Natural killer cell (primary cell): ENCODE data around the gene HOMER1. TPM values are rescaled to one million over a fixed set of nuclear protein-coding genes. Genes with fewer than 3 reads are reported as not detected.

ENCODE experiments used
- ATAC-seq, 3 donors: fragments of 150-1000 bp in 2 of 3; fragments of 200-7000 bp in 1 of 3; cut with Tn5 transposase; 1 replicate in 1 of 3; 2 replicates in 2 of 3; pipeline ENCODE4 v1.10.0; 2021; ENCODE audit warnings: mild to moderate bottlenecking in 2 of 3, moderate library complexity in 2 of 3
- DNase-seq, 2 donors: peaks; one replicate each; pipeline versions ENCODE4 v3.0.0 to v3.0.0-alpha.2; 2013 to 2021; ENCODE audit warnings: mixed read lengths in 1 of 2
- H3K27ac ChIP-seq: one replicate; pipeline ENCODE4 v1.5.1; 2013; ENCODE audit warnings: mild to moderate bottlenecking, low read length
- H3K27me3 ChIP-seq: one replicate; pipeline ENCODE4 v1.6.1; 2013; ENCODE audit warnings: low read length; ENCODE audit not compliant: control insufficient read depth, insufficient read depth
- H3K36me3 ChIP-seq: one replicate; pipeline ENCODE4 v1.6.1; 2013; ENCODE audit warnings: low read length; ENCODE audit not compliant: control insufficient read depth, insufficient read depth
- H3K4me1 ChIP-seq: one replicate; pipeline ENCODE4 v1.6.1; 2013; ENCODE audit warnings: low read length; ENCODE audit not compliant: control insufficient read depth, insufficient read depth
- H3K4me3 ChIP-seq: one replicate; pipeline ENCODE4 v1.5.1; 2013; ENCODE audit warnings: low read length
- H3K9me3 ChIP-seq: one replicate; pipeline ENCODE4 v1.6.1; 2013; ENCODE audit warnings: low read length; ENCODE audit not compliant: control insufficient read depth, insufficient read depth
- H3K27ac Mint-ChIP-seq, 2 donors: one replicate each; pipeline ENCODE4 v1.8.0; 2022; ENCODE audit warnings: mild to moderate bottlenecking in 2 of 2, mixed read lengths in 2 of 2, moderate library complexity in 1 of 2
- H3K27me3 Mint-ChIP-seq, 2 donors: one replicate each; pipeline ENCODE4 v1.8.0; 2022; ENCODE audit warnings: low read depth in 2 of 2, mixed read lengths in 2 of 2
- H3K36me3 Mint-ChIP-seq: one replicate; pipeline ENCODE4 v1.8.0; 2022; ENCODE audit warnings: mixed read lengths
- H3K4me1 Mint-ChIP-seq, 2 donors: one replicate each; pipeline ENCODE4 v1.8.0; 2022; ENCODE audit warnings: mixed read lengths in 2 of 2
- H3K4me3 Mint-ChIP-seq: one replicate; pipeline ENCODE4 v1.8.0; 2022; ENCODE audit warnings: mild to moderate bottlenecking, moderate library complexity, mixed read lengths
- H3K9me3 Mint-ChIP-seq, 2 donors: one replicate each; pipeline ENCODE4 v1.8.0; 2022; ENCODE audit warnings: mixed read lengths in 2 of 2
- CTCF ChIP-seq: fragments of 200-600 bp; IDR thresholded peaks from one replicate; pipeline ENCODE4 v1.8.0; 2022; ENCODE audit warnings: antibody characterized with exemption
- WGBS: methylation state at CpG from one replicate; pipeline ENCODE4 v1.1.7; 2013; ENCODE audit warnings: missing lambda C conversion rate; ENCODE audit not compliant: insufficient coverage; 5-methylcytosine and 5-hydroxymethylcytosine counted together
- intact Hi-C: fragments of 100-400 bp; cut with micrococcal nuclease; formaldehyde crosslinking; loops from one replicate; pipeline ENCODE4 v1.14.2; 2022
- total RNA-seq, 4 donors: library from RNA; stranded (reverse); fragments of 120-200 nt in 1 of 4; gene quantifications; one replicate each; pipeline versions ENCODE4 v1.2.3 to v1.2.4, GENCODE V29; 2013 to 2022

The HOMER1 gene
- total RNA-seq, 3 donors from 2014 or later (not counting 1 experiment from before 2014, with no cell fraction given) = 3.1 to 5.4 (median 4.3) TPM

GRCh38 chr5:79552984-79553383, 39.0 kb upstream of the HOMER1 start:
- H3K4me1 Mint-ChIP-seq = peaks cover 0 to 6% of the 10 kb centered on the region in 2 donors
- no peaks in the 10 kb centered on the region for H3K36me3 ChIP-seq
- H3K4me1 ChIP-seq = no peaks in the 10 kb centered on the region
- no peaks in the 10 kb centered on the region for H3K9me3 Mint-ChIP-seq
- no peak overlapping the region for H3K27ac ChIP-seq
- no peaks in the 10 kb centered on the region for H3K36me3 Mint-ChIP-seq
- ATAC-seq (no peak), DNase-seq (peak in 1 of 2 donors; percentile 37)
- H3K27ac Mint-ChIP-seq = no peak overlapping the region
- no peak overlapping the region for H3K4me3 ChIP-seq
- intact Hi-C loops = no loop called here
- no peak for TF ChIP-seq CTCF
- no peaks in the 10 kb centered on the region for H3K27me3 ChIP-seq
- no peak overlapping the region for H3K4me3 Mint-ChIP-seq
- H3K27me3 Mint-ChIP-seq = peaks cover 0 to 3% of the 10 kb centered on the region in 2 donors
- H3K9me3 ChIP-seq = no peaks in the 10 kb centered on the region
- 9% methylated on average over 4 of the region's 4 CpGs for WGBS

GRCh38 chr5:79547982-79548381, 34.0 kb upstream of the HOMER1 start:
- no peaks in the 10 kb centered on the region for H3K27me3 Mint-ChIP-seq
- H3K4me3 Mint-ChIP-seq = no peak overlapping the region
- WGBS = 100% methylated on average over 1 of the region's 1 CpG

DNA sequence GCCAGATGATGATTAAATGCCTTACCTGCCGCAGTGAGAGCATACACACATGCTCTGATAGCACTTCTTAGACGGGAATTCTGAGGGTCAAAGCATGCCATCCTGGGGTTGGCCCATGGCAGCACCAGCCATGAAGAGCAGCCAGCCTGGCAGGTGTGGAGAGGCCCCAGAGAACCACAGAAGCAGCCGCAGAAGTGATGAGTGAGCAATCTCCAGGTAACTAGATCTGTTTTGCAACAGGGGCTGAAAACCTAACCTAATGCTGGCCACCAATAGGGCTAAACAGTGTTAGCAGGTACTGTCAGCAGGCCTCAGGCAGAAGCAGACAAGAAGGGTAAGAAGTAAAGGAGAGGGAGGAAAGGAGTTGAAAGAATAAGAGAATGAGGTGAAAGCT, 33.5 kb upstream of the HOMER1 start:
- ATAC-seq (no peak), DNase-seq (no peak)
- Histone ChIP-seq H3K4me1 (no peaks in the 10 kb centered on the region), H3K9me3 (no peaks in the 10 kb centered on the region), H3K4me3 (no peak overlapping the region), H3K27me3 (no peaks in the 10 kb centered on the region), H3K36me3 (no peaks in the 10 kb centered on the region), H3K27ac (no peak overlapping the region)
- Mint-ChIP-seq H3K4me3 (no peak overlapping the region), H3K36me3 (no peaks in the 10 kb centered on the region), H3K4me1 (no peaks in the 10 kb centered on the region), H3K27me3 (no peaks in the 10 kb centered on the region), H3K27ac (no peak overlapping the region), H3K9me3 (no peaks in the 10 kb centered on the region)
- TF ChIP-seq CTCF = no peak
- WGBS = 85% methylated on average over 3 of the region's 3 CpGs
- intact Hi-C loops = no loop called here

More at GRCh38 chr5:79547982-79548381, 34.0 kb upstream of the HOMER1 start:
- Mint-ChIP-seq H3K27ac (no peak overlapping the region), H3K4me1 (no peaks in the 10 kb centered on the region), H3K36me3 (no peaks in the 10 kb centered on the region), H3K9me3 (no peaks in the 10 kb centered on the region)
- Histone ChIP-seq H3K27me3 (no peaks in the 10 kb centered on the region), H3K4me1 (no peaks in the 10 kb centered on the region), H3K9me3 (no peaks in the 10 kb centered on the region), H3K4me3 (no peak overlapping the region), H3K27ac (no peak overlapping the region), H3K36me3 (no peaks in the 10 kb centered on the region)
- ATAC-seq (no peak), DNase-seq (no peak)
- no peak for TF ChIP-seq CTCF
- intact Hi-C loops = no loop called here

GRCh38 chr5:79546782-79547428, 33.0 kb upstream of the HOMER1 start:
- Histone ChIP-seq H3K27me3 (no peaks in the 10 kb centered on the region), H3K4me1 (no peaks in the 10 kb centered on the region), H3K4me3 (no peak overlapping the region), H3K27ac (no peak overlapping the region), H3K9me3 (no peaks in the 10 kb centered on the region), H3K36me3 (no peaks in the 10 kb centered on the region)
- H3K27ac Mint-ChIP-seq = no peak overlapping the region
- intact Hi-C loops = no loop called here
- H3K4me3 Mint-ChIP-seq = no peak overlapping the region
- H3K27me3 Mint-ChIP-seq = no peaks in the 10 kb centered on the region
- no peaks in the 10 kb centered on the region for H3K36me3 Mint-ChIP-seq
- no peaks in the 10 kb centered on the region for H3K9me3 Mint-ChIP-seq
- no peaks in the 10 kb centered on the region for H3K4me1 Mint-ChIP-seq
- WGBS = 89% methylated on average over 6 of the region's 7 CpGs
- DNase-seq = no peak
- TF ChIP-seq CTCF = no peak
- no peak for ATAC-seq
